Bronchial epithelial cell (primary cell): ENCODE data around the gene CADM1. TPM values are rescaled to one million over a fixed set of nuclear protein-coding genes. Genes with fewer than 3 reads are reported as not detected.
A peak's percentile ranks its signal among the peaks of the same experiment; 100 is the strongest.

ENCODE experiments used
- DNase-seq: peaks from one replicate; pipeline ENCODE4 v3.0.0-alpha.2; 2010; ENCODE audit warnings: low read depth
- FAIRE-seq: peaks from 2 replicates; lab custom pipeline; 2011; peaks lifted over from hg19 to GRCh38; lab: Jason Lieb, UNC
- H3K27me3 ChIP-seq: 2 replicates; pipeline ENCODE4 v1.5.1; 2011; ENCODE audit warnings: low read length; ENCODE audit not compliant: control insufficient read depth, insufficient read depth
- H3K36me3 ChIP-seq: 2 replicates; pipeline ENCODE4 v1.5.1; 2011; ENCODE audit warnings: low read length; ENCODE audit not compliant: control insufficient read depth, insufficient read depth
- H3K4me3 ChIP-seq: 2 replicates; pipeline ENCODE4 v1.5.1; 2011; ENCODE audit warnings: mild to moderate bottlenecking, low read depth, low read length, control low read depth
- total RNA-seq: library from RNA; depleted of rRNA; stranded (reverse); fragments of >200 nt; gene quantifications from 2 replicates; pipeline ENCODE4 v1.2.1, GENCODE V29; 2014
- TF ChIP-seq, protein P1 (sequence below): IDR thresholded peaks from 2 replicates; pipeline ENCODE4 v1.5.1; 2011; ENCODE audit warnings: mild to moderate bottlenecking, moderate library complexity, low read length, control low read depth, inconsistent platforms; ENCODE audit not compliant: insufficient read depth, severe bottlenecking

Gene CADM1
- total RNA-seq, 1 donor from 2014 or later: 1.6 TPM

DNA sequence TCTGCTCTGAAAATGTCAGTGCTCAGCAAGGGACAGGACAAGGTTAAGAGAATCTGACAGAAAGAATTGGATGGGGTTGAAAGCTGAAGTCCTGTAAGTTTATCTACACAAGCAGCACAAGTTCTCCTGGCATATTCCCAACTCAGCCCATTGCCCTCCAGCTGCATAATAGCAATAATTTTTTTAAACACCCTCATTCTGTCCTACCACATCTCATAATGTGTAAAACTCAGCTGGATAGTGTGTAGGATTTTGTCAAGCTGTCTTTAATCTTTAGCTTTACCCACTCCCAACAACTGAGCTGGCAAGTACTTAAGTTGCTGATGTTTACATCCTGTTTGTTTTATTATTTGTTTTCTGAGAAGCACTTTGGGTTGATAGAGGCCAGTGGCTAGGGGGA, 158.9 kb downstream of the CADM1 start:
- no peaks in the 10 kb centered on the region for H3K27me3 ChIP-seq
- TF ChIP-seq, protein P1, sequence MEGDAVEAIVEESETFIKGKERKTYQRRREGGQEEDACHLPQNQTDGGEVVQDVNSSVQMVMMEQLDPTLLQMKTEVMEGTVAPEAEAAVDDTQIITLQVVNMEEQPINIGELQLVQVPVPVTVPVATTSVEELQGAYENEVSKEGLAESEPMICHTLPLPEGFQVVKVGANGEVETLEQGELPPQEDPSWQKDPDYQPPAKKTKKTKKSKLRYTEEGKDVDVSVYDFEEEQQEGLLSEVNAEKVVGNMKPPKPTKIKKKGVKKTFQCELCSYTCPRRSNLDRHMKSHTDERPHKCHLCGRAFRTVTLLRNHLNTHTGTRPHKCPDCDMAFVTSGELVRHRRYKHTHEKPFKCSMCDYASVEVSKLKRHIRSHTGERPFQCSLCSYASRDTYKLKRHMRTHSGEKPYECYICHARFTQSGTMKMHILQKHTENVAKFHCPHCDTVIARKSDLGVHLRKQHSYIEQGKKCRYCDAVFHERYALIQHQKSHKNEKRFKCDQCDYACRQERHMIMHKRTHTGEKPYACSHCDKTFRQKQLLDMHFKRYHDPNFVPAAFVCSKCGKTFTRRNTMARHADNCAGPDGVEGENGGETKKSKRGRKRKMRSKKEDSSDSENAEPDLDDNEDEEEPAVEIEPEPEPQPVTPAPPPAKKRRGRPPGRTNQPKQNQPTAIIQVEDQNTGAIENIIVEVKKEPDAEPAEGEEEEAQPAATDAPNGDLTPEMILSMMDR: no peak
- H3K36me3 ChIP-seq: no peaks in the 10 kb centered on the region
- H3K4me3 ChIP-seq: no peak overlapping the region
- no peak for FAIRE-seq
- no peak for DNase-seq

DNA sequence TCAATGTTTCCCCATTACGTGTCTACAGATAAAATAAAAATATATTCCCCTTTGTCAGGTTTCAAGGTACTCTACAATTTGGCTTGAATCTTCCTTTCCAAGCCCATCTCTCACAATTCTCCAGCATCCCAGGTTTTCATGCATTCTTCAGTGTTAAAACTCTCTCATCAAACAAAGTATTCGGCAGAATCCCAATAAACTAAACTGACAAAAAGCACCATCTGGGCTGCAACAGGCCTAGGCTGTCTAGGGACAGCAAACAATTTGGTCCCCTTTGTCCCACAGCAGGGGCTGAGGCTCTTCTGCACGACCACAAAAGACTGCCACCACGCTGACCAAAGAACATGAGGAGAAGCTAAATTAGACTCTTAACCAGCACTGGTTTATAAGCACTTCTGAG, 159.4 kb downstream of the CADM1 start:
- no peaks in the 10 kb centered on the region for H3K27me3 ChIP-seq
- DNase-seq (no peak), FAIRE-seq (no peak)
- no peaks in the 10 kb centered on the region for H3K36me3 ChIP-seq
- TF ChIP-seq, protein P1: no peak
- no peak overlapping the region for H3K4me3 ChIP-seq

DNA sequence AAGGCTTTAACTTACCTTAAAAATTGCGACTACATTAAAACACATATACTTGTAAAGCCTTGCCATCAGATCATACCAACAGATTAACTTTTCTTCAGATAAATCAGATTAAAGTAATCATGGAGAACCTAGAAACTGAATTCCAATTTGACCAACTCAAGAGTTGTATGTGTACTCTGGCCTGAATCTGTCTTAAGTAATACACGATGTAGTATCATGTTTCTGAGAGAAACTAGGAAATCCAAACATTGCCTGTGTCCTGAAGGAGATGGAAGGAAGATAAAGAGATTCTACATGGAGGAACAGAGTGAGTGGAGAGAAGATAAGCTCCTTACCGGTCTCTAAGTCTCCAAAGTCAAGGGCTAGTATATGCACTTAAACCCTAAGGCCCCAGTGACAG, 162.1 kb downstream of the CADM1 start:
- TF ChIP-seq, protein P1: no peak
- no peak for FAIRE-seq

DNA sequence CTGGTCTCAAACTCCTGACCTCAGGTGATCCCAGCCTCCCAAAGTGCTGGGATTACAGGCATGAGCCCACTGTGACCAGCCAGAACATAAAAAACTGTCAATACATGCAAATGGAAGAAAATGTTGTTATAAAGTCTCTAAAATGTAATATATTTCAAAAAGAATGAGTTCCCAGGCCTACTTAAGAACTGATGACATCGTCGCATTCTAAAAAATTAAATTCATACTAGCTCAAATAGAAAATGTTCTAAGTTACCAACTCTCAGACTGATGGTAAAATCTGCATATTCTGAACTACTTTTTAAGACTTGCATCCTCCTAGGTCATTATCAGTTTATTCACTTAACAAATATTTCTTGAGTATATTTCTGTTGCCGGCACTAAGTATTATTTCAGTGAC, 163.3 kb downstream of the CADM1 start:
- Histone ChIP-seq H3K4me3 (no peak overlapping the region), H3K27me3 (no peaks in the 10 kb centered on the region), H3K36me3 (no peaks in the 10 kb centered on the region)
- no peak for DNase-seq
- no peak for FAIRE-seq
- TF ChIP-seq, protein P1: no peak

More for the DNA sequence above, 162.1 kb downstream of the CADM1 start:
- no peak for DNase-seq
- Histone ChIP-seq H3K36me3 (no peaks in the 10 kb centered on the region), H3K27me3 (no peaks in the 10 kb centered on the region), H3K4me3 (no peak overlapping the region)

DNA sequence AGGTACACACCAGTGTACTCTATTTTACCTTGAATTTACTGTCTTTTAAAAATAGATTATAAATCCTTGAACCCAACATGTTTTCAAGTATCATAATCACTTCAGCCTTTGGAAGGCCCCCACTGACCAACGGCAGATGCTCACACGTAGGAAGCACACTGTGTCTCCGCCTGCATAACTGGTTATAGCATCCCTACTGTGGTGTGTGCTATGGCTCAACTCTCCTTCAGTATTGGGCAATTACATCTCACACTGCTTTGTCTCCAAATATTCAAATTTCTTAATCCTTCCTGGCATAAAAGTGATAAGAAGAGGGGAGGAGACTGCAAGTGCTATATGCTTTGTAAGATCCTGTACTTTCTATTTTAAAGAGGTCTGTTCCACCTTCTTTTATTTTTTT, 165.7 kb downstream of the CADM1 start:
- no peaks in the 10 kb centered on the region for H3K27me3 ChIP-seq
- H3K4me3 ChIP-seq: no peak overlapping the region
- DNase-seq (no peak), FAIRE-seq (no peak)
- H3K36me3 ChIP-seq: no peaks in the 10 kb centered on the region
- TF ChIP-seq, protein P1: no peak

DNA sequence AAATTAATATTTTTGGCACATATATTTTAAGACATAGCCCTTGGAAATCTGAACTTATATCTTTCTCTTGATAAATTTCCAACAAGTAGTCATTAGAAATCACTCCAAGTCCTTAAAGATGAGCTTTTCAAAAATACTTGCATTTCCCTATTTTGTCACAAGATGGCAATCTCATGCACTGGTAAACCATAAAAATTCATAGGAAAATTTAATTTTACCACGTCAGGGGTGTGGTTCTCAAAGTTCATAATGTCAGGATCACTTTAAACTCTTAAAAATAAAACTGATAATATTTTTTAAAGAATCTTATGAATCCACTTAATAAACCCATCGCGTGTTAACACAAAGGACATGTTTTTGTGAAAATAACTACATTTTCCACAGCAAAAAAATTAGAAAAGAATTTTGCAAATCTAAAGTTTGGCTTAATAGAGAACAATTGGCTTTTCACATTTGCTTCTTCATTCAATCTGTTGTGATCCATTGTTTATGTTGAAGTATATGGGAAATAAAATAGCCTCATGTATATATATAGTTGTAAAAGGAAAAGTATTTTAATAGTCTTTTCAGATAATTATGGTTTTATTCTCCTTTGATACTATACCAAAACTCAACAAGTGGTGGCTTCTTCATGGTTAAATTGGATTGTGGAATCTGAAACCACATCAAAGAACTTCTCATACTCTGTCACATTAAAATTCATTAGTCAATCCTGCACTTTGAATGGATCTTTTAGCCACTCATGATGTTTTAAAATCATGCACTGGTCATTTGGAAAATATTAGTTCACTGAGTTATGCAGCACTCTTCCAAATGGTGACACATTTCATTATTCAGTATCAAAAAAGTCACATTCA, 169.1 kb downstream of the CADM1 start:
- FAIRE-seq: no peak

More for the DNA sequence above, 169.1 kb downstream of the CADM1 start:
- TF ChIP-seq, protein P1: peak; percentile 34
- no peak overlapping the region for H3K4me3 ChIP-seq
- no peaks in the 10 kb centered on the region for H3K36me3 ChIP-seq
- no peaks in the 10 kb centered on the region for H3K27me3 ChIP-seq
- peak; percentile 53 for DNase-seq
